H4 (cell line): Measurements from ENCODE around the gene RAB3C. TPM values are rescaled to one million over a fixed set of nuclear protein-coding genes. Genes with fewer than 3 reads are reported as not detected.
"Not testable (repeated sequence)": the region's sequence is repeated elsewhere in the genome, so short reads cannot be mapped to it uniquely, and the experiment has no call there.

Source experiments
- DNase-seq: peaks from one replicate; pipeline ENCODE4 v3.0.0-alpha.2; 2015; ENCODE audit warnings: low spot score
- total RNA-seq: library from RNA; depleted of rRNA; stranded (reverse); fragments of >200 nt; shearing (Covaris generic); gene quantifications from 2 replicates; pipeline ENCODE4 v1.2.3, GENCODE V29; 2014

Gene RAB3C
- total RNA-seq, 1 experiment from 2014 or later = not detected

DNA sequence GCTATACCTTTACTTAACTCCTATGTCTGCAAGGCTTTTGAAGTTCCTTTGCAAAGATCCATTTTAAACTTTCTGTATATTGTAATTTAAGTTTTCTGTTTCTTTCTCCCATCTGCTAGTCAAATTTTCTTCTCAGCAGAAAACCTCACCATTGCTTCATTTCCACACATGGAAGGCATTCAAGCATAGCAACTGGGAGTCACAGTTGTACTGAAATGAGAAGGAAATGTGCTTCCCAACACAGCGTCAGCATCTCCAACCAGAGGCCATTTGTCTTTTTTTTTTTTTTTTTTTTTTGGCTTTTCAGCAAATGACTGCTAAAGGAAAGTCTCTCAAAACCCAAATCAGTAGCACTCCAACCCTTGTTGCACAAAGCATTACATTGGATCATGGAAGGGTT, 92.5 kb downstream of the RAB3C start:
- no peak for DNase-seq

DNA sequence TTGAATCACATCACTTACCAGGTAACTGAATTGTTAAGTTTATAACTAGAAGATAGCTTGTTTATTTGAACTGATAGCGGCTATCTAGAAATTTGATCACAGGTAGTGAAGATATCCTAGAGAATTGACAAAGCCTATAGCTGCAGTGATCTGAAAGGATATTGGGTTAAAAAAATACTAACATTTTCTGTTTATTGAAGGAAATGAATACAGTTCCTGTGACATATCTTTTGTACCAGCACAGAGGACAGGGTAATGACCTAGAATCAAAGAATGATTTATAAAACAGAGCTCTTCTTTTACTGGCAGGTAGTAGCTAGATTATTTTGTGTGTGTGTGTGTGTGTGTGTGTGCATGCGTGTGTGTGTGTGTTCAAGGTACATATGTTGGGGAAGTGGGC, 94.8 kb downstream of the RAB3C start:
- no peak for DNase-seq

DNA sequence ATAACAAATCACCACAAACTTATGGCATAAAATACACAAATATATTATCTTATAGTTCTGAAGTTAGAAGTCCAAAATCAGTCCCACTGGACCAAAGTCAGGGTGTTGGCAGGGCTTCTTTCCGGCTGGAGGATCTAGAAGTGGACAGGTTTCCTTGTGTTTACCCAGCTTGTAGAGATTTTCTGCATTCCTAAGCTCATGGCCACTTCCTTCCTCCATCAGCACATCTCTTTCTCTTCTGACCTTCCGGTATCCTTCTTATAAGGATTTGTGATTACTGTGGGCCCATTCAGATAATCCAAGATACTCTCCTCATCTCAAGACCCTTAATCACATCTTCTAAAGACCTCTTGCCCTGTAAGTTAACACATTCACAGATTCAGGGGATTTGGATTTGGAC, 97.6 kb downstream of the RAB3C start:
- DNase-seq = no peak

DNA sequence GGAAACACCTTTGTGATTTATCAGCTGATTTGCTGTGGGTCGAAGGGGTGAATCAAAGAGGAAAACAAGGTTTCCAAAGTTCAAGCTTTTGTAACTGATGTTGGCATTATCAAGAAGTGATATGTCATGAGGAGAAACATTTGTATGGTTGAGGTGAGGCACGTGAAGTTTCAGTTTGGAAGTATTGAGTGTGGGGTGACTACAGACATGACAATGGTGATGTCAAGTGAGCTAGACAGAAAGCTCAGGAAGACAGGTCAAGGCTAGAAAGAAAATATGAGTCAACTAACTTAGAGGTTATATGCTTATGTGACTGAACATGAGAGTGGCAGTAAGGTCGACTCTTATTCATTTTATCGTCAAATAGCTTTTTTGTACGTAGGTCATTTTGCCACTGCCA, 99.1 kb downstream of the RAB3C start:
- DNase-seq = no peak

DNA sequence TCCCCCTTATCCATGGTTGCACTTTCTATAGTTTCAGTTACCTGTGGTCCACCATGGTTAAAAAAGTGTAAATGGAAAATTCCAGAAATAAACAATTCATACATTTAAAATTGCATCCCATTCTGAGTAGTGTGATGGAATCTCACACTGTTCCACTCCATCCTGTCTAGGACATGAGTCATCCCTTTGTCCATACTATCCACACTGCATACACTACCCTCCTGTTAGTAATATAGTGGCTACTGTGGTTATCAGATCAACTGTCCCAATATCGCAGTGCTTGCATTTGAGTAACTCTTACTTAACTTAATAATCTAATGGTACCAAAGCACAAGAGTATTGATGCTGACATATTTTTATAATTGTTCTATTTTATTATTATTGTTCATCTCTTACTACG, 100.7 kb downstream of the RAB3C start:
- DNase-seq = no peak

DNA sequence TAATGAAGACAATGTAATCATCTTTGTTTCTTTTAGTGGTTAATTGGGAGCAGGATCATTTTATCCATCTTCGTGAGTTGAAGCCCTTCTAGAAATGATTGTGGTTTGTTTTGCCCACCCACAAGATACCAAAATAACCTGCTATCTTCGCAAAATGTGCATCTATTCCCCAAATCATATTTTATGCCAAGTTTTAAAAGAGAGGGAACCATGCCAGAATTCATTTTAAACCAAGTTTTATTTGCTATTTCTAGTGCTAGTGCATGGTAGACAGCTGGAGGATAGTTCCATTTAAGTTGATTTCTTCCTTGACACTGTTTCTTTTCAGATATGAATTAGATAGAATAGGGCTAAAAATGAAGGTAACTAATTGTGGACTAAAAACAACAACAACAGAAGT, 104.2 kb downstream of the RAB3C start:
- DNase-seq = no peak

DNA sequence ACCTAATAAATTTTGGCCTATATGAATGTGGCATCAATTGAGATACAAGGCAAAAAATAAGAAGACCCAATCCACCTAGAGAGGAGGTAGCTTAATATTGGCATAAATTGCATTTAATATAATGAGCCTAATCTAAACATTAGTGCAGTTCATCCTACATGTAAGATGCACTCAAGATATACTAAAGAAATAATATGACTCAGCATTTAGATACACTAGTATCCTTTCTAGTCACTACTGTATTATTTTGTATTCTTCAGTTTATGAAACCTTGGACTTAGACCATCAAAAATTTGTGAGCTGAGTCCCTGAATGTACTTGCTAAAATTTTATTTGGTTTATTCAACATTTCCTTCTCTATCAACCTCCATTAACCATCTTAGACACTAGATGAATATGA, 104.7 kb downstream of the RAB3C start:
- DNase-seq = no peak

DNA sequence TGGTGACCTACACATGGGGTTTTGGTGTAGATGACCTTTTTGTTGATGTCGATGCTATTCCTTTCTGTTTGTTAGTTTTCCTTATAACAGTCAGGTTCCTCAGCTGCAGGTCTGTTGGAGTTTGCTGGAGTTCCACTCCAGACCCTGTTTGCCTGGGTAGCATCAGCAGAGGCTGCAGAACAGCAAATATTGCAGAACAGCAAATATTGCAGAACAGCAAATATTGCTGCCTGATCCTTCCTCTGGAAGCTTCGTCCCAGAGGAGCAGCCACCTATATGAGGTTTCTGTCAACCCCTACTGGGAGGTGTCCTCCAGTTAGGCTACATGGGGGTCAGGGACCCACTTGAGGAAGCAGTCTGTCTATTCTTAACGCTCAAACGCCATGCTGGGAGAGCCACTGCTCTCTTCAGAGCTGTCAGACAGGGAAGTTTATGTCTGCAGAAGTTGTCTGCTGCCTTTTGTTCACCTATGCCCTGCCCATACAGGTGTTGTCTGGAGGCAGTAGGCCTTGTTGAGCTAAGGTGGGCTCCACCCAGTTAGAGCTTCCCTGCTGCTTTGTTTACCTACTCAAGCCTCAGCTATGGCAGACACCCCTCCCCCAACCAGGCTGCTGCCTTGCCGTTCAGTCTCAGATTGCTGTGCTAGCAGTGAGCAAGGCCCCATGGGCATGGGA, 116.3 kb downstream of the RAB3C start:
- not testable (repeated sequence) for DNase-seq

DNA sequence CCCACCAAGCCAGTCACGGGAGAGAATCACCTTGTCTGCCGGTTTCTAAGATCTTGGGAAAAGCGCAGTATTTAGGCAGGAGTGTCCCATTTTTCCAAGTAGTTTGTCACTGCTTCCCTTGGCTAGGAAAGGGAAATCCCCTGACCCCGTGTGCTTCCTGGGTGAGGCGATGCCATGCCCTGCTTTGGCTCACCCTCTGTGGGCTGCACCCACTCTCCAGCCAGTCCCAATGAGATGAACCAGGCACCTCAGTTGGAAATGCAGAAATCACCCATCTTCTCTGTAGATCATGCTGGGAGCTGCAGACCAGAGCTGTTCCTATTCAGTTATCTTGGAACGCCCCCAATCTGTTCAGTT, 116.9 kb downstream of the RAB3C start:
- DNase-seq = no peak

DNA sequence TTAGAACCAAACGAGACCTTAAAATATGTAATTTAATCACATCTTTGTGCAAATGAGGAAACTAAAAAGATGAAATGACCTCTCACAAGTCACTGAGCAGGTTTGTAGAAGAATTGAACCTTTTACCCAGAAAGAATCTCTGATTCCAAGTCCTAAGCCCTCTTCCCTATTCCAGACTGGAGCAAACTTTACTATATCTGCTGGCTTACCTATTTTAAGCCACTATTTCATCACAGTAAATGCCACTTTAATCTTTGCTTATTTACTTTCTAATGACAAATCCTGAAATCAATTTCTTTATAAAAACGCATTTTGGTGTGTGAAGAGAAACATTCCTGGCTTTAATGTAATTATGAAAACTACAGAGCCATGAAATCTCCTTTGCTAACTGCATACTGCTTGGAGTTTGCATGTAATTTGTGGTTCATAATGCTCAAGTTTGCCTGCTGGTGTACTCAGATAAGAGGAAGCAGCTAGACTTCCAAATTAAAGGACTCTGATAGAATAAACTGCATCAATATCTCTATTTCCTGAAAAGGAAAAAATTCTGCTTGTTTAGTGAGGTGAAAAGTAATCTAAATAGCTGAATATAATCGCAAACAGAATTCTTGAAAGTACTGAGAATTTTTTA, 121.2 kb downstream of the RAB3C start:
- no peak for DNase-seq

DNA sequence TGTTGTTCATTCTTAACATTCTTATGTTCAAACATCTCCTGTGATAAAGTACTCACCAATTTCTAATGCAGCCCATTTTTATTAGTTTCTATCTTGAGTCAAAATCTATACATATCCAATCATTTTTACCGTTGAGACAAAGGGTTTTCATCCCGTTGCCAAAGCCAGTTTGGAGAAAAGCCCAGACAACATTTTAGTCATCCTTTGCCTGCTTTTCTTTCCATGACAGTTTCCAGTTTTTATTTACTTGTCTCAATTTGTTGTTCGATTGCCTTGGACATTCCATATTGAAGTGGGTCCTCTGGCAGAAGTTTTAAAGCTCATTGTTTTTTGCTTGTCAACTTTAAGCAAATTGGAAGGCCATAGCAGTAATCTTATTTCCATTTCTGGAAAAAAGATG, 123.9 kb downstream of the RAB3C start:
- DNase-seq = no peak

DNA sequence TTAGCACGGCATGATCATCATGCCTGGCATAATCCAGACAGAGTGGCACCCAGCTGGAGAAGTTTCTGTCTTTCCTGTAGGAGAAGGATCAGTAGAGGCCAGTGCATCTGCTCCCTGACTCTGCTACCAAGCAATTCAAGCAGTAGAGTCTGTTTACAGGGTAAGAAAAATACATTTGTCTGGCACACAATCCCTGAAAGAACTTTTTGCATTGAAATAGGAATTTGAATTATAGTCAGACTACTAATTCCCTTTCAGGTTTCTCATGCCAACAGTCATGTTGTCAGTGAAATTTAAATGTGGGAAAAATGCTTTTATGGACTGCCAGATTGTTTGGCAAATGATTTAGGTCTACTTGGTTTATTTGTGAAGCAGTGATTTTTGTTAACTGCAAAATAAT, 125.6 kb downstream of the RAB3C start:
- no peak for DNase-seq

DNA sequence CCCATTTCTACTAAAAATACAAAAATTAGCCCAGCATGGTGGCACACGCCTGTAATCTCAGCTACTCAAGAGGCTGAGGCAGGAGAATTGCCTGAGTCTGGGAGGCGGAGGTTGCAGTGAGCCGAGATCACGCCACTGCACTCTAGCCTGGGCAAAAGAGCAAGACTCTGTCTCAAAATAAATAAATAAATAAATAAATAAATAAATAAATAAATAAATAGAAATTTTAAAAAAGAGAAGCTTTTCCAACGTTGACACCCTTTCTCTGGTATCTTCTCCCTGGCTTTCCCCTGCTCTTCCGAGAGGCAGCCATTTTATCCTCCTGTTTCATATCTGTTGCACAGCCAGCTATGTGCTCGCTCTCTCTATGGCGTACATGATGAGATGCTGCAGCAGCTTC, 127.5 kb downstream of the RAB3C start:
- DNase-seq = not testable (repeated sequence)

DNA sequence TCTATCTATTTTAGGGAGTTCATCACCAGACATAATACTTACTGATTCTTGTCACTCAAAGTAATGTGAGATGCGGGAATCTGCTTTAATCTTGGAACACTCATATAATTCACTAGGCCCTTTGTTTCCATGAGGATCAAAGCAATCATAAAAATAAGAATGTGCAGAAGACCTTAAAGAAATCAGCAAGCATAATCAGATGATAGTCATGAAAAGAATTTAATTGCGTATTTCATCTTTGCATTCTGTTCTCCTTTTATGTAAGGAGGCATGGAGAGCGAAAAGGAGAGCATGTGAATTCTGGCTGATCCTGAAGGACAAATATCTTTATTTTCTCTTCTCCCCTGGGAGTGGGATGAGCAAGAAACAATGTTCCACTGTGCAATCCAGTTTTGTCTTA, 128.0 kb downstream of the RAB3C start:
- no peak for DNase-seq

DNA sequence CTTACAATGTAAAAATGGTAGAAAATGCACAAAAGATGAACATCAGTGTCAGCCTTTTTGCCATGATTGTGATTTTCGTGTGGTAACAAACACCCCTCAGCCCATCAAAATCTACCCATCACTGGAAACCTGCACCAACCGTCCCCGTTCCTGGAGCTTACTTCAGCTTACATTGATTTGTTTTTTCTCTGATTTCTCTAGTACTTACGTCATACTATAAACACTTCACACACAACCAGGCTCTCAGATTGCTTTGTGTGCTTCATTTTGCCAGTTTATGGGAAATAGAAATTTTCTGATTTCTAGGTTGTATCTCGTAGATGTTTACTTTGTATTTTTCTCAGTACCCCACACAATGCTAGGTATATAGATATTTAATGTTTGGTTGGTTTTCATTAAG, 129.1 kb downstream of the RAB3C start:
- DNase-seq = no peak

DNA sequence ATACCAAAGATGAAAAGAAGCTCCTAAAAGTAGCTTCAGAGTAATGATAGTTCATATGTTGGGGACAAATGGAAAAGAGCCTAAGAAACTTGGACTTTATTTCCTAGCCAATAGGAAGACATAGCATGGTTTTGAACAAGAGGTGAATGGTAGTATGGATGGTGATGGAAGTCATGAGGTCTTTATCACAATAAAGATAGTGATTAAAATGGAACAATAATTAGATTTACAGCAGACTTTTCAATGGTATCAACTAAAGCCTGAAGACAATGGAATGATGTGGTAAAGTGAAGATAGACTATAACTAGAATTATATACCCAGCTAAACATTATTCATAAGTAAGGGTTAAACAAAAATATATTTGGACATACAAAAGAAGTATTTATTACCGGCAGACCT, 131.2 kb downstream of the RAB3C start:
- DNase-seq = no peak

DNA sequence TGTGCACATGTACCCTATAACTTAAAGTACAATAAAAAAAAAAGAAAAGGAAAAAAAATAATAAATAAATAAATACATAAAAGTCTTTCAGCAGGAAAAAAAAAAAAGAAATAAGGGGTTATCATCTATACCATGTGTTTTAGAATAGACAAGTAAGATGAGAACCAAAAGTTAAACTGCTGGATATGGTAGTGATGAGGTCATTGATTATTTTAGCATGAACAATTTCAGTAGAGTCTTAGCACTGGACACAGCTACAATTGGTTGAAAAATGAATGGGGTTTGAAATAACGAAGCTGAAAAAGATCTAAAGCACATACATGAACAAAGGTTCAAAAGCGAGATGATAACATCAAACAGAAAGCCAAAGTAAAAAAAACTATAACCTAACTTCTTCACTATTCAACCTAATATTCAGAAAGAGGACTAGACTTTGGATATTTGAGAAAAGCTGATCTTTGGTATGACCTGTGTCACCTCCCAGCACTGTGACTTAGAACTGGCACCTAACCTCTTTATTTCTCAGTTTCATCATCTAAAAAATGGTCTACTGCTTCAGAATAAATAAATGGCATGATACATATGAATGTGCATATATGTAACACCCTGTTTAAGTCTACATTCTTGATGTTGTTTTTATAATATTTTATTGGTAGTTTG, 133.3 kb downstream of the RAB3C start:
- DNase-seq = no peak

DNA sequence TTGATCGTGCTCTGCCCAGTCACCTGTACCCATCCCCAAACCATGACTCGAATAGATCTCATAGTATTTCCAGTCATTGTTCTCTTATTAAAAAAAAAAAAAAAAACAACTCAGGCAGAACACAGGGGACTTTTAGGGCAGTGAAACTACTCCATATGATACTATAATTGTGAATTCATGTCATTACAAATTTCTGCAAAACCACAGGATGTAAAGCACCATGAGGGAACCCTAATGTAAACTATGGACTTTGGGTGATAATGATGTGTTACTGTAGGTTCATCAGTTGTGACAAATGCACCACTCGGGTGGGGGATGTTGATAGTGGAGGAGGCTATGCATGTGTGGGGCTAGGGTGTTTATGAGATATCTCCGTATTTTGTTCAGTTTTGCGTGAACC, 133.8 kb downstream of the RAB3C start:
- DNase-seq = no peak

DNA sequence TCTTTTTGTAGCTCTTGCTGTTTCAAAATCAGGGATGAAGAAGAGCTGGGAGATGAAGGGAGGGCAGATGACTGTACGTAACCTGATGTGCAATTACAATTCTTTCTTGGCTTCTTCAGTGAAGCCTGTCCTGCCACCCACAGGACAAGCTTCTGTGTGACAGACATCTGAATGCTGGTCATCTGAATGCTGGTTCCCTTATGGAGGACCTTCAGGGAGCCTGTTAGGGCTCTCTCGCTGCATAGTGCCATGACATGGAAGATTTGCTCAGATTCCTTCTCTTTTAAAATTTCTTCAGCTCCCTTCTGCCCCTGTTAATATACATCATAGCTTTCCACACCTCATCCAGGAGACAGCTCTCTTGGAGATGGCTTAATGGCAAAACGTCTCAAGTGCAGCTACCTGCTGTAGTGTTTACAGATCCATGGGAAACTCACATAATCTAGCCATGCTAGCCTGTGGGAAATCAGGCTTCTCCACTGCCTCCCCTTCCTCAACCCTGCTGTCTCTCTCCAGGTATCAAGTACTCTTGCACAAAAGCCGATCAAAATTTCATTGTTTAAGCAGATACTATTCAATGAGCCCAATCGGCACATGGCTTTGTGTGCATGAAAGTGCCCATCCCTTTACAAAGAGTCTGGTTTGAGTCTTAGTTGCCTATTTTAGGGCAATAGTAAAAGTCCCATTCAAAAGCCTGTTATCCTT, 134.6 kb downstream of the RAB3C start:
- no peak for DNase-seq

DNA sequence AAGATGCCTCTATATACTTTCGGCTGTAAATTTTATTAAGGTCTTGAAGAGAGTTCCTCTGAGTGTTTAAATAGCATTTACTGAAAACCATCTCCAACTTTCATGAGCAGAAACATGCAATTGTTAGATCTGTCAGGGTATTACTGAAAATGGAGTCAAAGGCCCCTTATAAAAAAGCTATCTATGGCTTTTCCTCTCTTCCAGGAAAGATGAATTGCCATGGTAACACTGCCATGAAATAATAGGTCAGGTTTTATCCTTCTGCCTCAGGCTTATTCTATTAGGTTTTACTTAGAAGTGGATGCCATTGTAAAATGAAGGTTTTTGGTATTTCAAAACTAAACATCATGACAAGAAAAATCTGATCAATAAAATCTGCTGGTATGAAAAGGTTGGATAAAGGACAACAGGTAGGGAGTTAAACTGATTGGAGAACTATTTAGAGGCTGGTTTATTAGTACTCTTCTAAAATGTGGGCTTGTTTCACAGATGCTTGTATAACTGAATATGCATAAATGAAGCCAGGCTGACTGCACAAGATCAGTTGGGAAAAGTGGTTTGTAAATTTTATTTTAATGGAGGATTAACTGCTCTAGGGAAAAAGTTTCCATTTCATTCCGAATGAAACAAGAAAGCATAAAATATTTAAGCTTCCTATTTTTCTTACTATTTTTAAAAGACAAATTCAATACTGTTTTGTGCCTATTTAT, 135.5 kb downstream of the RAB3C start:
- no peak for DNase-seq

DNA sequence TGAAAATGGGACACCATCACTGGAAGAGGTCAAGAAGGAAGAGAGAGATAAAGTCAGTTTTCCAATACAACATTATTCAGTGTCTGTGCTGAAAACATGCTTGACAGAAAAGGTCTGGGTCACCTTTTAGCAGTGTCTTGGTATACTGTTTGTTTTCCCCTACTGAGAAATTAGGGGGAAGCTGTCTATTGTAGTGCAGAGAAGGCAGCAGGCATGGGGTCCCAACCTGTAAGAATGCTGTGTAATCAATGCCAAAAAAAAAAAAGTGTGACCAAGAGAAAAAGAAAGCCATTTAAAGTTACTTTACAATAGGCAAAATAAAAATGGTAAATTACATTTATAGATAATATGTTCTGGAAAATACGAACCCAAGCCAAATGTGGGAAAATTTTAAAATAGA, 139.3 kb downstream of the RAB3C start:
- DNase-seq = no peak

DNA sequence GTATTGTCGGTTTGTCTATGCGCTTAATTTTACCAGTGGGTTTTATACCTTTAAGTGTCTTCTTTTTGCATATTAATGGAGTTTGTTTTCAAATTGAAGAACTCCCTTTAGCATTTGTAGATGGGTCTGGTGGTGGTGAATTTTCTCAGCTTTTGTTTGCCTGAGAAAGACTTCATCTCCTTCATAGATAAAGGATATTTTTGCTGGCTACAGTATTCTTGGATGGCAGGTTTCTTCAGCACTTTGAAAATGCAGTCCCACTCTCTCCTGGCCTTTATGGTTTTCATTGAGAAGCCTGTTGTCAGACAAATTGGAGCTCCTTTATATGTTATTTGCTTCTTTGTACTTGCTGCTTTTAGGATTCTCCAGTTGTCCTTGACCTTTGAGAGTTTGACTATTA, 142.1 kb downstream of the RAB3C start:
- no peak for DNase-seq
